Measurements from ENCODE around the gene CERCAM. TPM values are rescaled to one million over a fixed set of nuclear protein-coding genes. Genes with fewer than 3 reads are reported as not detected.

Gene CERCAM
- under 1 TPM; 0.33 to 0.57 TPM for total RNA-seq

GRCh38 chr9:128420651-128421481 lies at the start of gene CERCAM:
Gene CERCAM, plus strand, starts transcription at chr9:128420857. Its CDS starts 21 bp downstream, at chr9:128420878.
- no peak for DNase-seq
- H3K4me1 Mint-ChIP-seq (ENCODE audit: low read depth): peaks cover 9% of the 10 kb centered on the region
- intact Hi-C loops (cut with micrococcal nuclease): no loop called here
- no peaks in the 10 kb centered on the region for H3K36me3 Mint-ChIP-seq (ENCODE audit: low read depth)
- H3K9me3 Mint-ChIP-seq: no peaks in the 10 kb centered on the region
- peaks cover 27% of the 10 kb centered on the region for H3K27me3 Mint-ChIP-seq (ENCODE audit: low read depth)
- CTCF ChIA-PET: interaction anchor here (0.7 to 2.4 kb wide), 8 partner anchors 11 to 244 kb away, joined by 3 to 16 read pairs (median 4); partner anchors contain the start of gene URM1
- H3K27ac Mint-ChIP-seq: no peak within 1 kb of the TSS
- H3K4me3 Mint-ChIP-seq: peak within 1 kb of the TSS; percentile 67

- peak overlapping the region; percentile 92 for H3K27ac Mint-ChIP-seq
- intact Hi-C loops (cut with micrococcal nuclease): loop anchor here (1.0 to 5.0 kb wide), 9 partner anchors 9 to 447 kb away; partner anchors contain the start of genes COQ4, ENDOG, GLE1 and GOLGA2
- CTCF ChIA-PET: interaction anchor here (1.2 to 2.3 kb wide), 4 partner anchors 10 to 67 kb away, joined by 3 to 28 read pairs (median 4); no protein-coding TSS in a partner anchor
Measured at GRCh38 chr9:128371630-128372117, 49.0 kb upstream of the CERCAM start.

GRCh38 chr9:128372188-128372641 lies 48.4 kb upstream of the CERCAM start:
- CTCF ChIA-PET: interaction anchor here (1.3 to 2.3 kb wide), 2 partner anchors 11 to 66 kb away, joined by 3 to 28 read pairs; no protein-coding TSS in a partner anchor

More at GRCh38 chr9:128371630-128372117, 49.0 kb upstream of the CERCAM start:
- no peak for DNase-seq
- Mint-ChIP-seq H3K4me3 (peak overlapping the region; percentile 92), H3K27me3 (ENCODE audit: low read depth) (no peaks in the 10 kb centered on the region), H3K9me3 (no peaks in the 10 kb centered on the region), H3K36me3 (ENCODE audit: low read depth) (peaks cover 5% of the 10 kb centered on the region), H3K4me1 (ENCODE audit: low read depth) (peaks cover 28% of the 10 kb centered on the region)

GRCh38 chr9:128372784-128373183 lies 47.9 kb upstream of the CERCAM start:
- H3K4me1 Mint-ChIP-seq (ENCODE audit: low read depth): peaks cover 28% of the 10 kb centered on the region
- CTCF ChIA-PET: no interaction called here
- H3K9me3 Mint-ChIP-seq: no peaks in the 10 kb centered on the region
- H3K4me3 Mint-ChIP-seq: peak overlapping the region; percentile 92
- peaks cover 12% of the 10 kb centered on the region for H3K36me3 Mint-ChIP-seq (ENCODE audit: low read depth)
- no peak for DNase-seq
- H3K27me3 Mint-ChIP-seq (ENCODE audit: low read depth): no peaks in the 10 kb centered on the region
- intact Hi-C loops (cut with micrococcal nuclease): loop anchor here (5.0 kb wide), 1 partner anchor 400 kb away; the partner anchor contains the start of gene ZER1
- no peak overlapping the region for H3K27ac Mint-ChIP-seq

More at GRCh38 chr9:128372188-128372641, 48.4 kb upstream of the CERCAM start:
- peaks cover 9% of the 10 kb centered on the region for H3K36me3 Mint-ChIP-seq (ENCODE audit: low read depth)
- H3K27ac Mint-ChIP-seq: peak overlapping the region; percentile 92
- peaks cover 28% of the 10 kb centered on the region for H3K4me1 Mint-ChIP-seq (ENCODE audit: low read depth)
- no peaks in the 10 kb centered on the region for H3K9me3 Mint-ChIP-seq
- H3K4me3 Mint-ChIP-seq: peak overlapping the region; percentile 92
- intact Hi-C loops (cut with micrococcal nuclease): loop anchor here (5.0 kb wide), 1 partner anchor 400 kb away; the partner anchor contains the start of gene ZER1
- no peaks in the 10 kb centered on the region for H3K27me3 Mint-ChIP-seq (ENCODE audit: low read depth)
- DNase-seq: no peak

GRCh38 chr9:128374221-128374675 lies 46.4 kb upstream of the CERCAM start:
- intact Hi-C loops (cut with micrococcal nuclease): loop anchor here (5.0 kb wide), 1 partner anchor 398 kb away; the partner anchor contains the start of gene ZER1
- Mint-ChIP-seq H3K9me3 (no peaks in the 10 kb centered on the region), H3K4me1 (ENCODE audit: low read depth) (peaks cover 28% of the 10 kb centered on the region), H3K36me3 (ENCODE audit: low read depth) (peaks cover 18% of the 10 kb centered on the region), H3K4me3 (no peak overlapping the region), H3K27ac (no peak overlapping the region), H3K27me3 (ENCODE audit: low read depth) (no peaks in the 10 kb centered on the region)
- CTCF ChIA-PET: no interaction called here
- no peak for DNase-seq

GRCh38 chr9:128375865-128376264 lies 44.8 kb upstream of the CERCAM start:
- peaks cover 24% of the 10 kb centered on the region for H3K4me1 Mint-ChIP-seq (ENCODE audit: low read depth)
- no peak overlapping the region for H3K27ac Mint-ChIP-seq
- no peaks in the 10 kb centered on the region for H3K27me3 Mint-ChIP-seq (ENCODE audit: low read depth)
- intact Hi-C loops (cut with micrococcal nuclease): no loop called here
- peaks cover 18% of the 10 kb centered on the region for H3K36me3 Mint-ChIP-seq (ENCODE audit: low read depth)
- CTCF ChIA-PET: interaction anchor here (0.6 to 1.3 kb wide), 3 partner anchors 36 to 99 kb away, joined by 3 to 4 read pairs (median 4); no protein-coding TSS in a partner anchor
- no peaks in the 10 kb centered on the region for H3K9me3 Mint-ChIP-seq
- no peak overlapping the region for H3K4me3 Mint-ChIP-seq
- no peak for DNase-seq

- CTCF ChIA-PET: interaction anchor here (0.9 kb wide), 1 partner anchor 20 kb away, joined by 3 read pairs; no protein-coding TSS in a partner anchor
- H3K27ac Mint-ChIP-seq: no peak overlapping the region
- intact Hi-C loops (cut with micrococcal nuclease): no loop called here
- H3K9me3 Mint-ChIP-seq: no peaks in the 10 kb centered on the region
- peaks cover 15% of the 10 kb centered on the region for H3K36me3 Mint-ChIP-seq (ENCODE audit: low read depth)
- no peaks in the 10 kb centered on the region for H3K4me1 Mint-ChIP-seq (ENCODE audit: low read depth)
- no peak overlapping the region for H3K4me3 Mint-ChIP-seq
- no peak for DNase-seq
- no peaks in the 10 kb centered on the region for H3K27me3 Mint-ChIP-seq (ENCODE audit: low read depth)
Measured at GRCh38 chr9:128382261-128382660, 38.4 kb upstream of the CERCAM start.

GRCh38 chr9:128383007-128383753 lies 37.5 kb upstream of the CERCAM start:
- no peak overlapping the region for H3K4me3 Mint-ChIP-seq
- H3K9me3 Mint-ChIP-seq: no peaks in the 10 kb centered on the region
- no peaks in the 10 kb centered on the region for H3K27me3 Mint-ChIP-seq (ENCODE audit: low read depth)
- no peaks in the 10 kb centered on the region for H3K4me1 Mint-ChIP-seq (ENCODE audit: low read depth)
- DNase-seq: no peak
- intact Hi-C loops (cut with micrococcal nuclease): no loop called here
- no peak overlapping the region for H3K27ac Mint-ChIP-seq
- CTCF ChIA-PET: interaction anchor here (1.3 kb wide), 1 partner anchor 22 kb away, joined by 3 read pairs; no protein-coding TSS in a partner anchor
- peaks cover 14% of the 10 kb centered on the region for H3K36me3 Mint-ChIP-seq (ENCODE audit: low read depth)

- CTCF ChIA-PET: interaction anchor here (1.3 kb wide), 1 partner anchor 23 kb away, joined by 3 read pairs; no protein-coding TSS in a partner anchor
- no peaks in the 10 kb centered on the region for H3K4me1 Mint-ChIP-seq (ENCODE audit: low read depth)
- H3K4me3 Mint-ChIP-seq: no peak overlapping the region
- H3K36me3 Mint-ChIP-seq (ENCODE audit: low read depth): peaks cover 12% of the 10 kb centered on the region
- intact Hi-C loops (cut with micrococcal nuclease): no loop called here
- H3K9me3 Mint-ChIP-seq: no peaks in the 10 kb centered on the region
- no peak for DNase-seq
- no peak overlapping the region for H3K27ac Mint-ChIP-seq
- H3K27me3 Mint-ChIP-seq (ENCODE audit: low read depth): no peaks in the 10 kb centered on the region
Measured at GRCh38 chr9:128383791-128384190, 36.9 kb upstream of the CERCAM start.

- no peak for DNase-seq
- intact Hi-C loops (cut with micrococcal nuclease): no loop called here
- Mint-ChIP-seq H3K4me3 (no peak overlapping the region), H3K36me3 (ENCODE audit: low read depth) (peaks cover 12% of the 10 kb centered on the region), H3K27me3 (ENCODE audit: low read depth) (no peaks in the 10 kb centered on the region), H3K9me3 (no peaks in the 10 kb centered on the region), H3K27ac (no peak overlapping the region), H3K4me1 (ENCODE audit: low read depth) (no peaks in the 10 kb centered on the region)
- CTCF ChIA-PET: interaction anchor here (0.6 to 1.3 kb wide), 5 partner anchors 23 to 315 kb away, joined by 3 to 4 read pairs (median 3); no protein-coding TSS in a partner anchor
Measured at GRCh38 chr9:128384801-128385495, 35.7 kb upstream of the CERCAM start.

Data from activated naive CD4-positive, alpha-beta T cell treated with anti-CD3 and anti-CD28 coated beads for 36 hours (primary cell).